ENCODE measurements around the gene RBPMS2.

DNA sequence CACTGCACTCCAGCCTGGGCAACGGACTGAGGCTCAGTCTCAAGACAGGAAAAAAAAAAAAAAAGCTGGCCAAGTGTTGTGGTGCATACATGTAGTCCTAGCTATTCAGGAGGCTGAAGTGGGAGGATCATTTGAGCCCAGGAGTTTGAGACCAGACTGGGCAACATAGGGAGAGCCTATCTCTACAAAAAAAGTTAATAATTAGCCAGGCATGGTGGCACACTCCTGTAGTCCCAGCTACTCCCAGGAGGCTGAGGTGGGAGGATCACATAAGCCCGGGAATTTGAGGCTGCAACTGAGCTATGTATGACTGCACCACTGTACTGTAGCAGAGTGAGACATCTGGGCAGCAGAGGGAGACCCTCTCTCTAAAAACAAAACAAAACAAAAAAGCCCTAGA is 58.9 kb downstream of the RBPMS2 start:
- TF ChIP-seq, protein P1, sequence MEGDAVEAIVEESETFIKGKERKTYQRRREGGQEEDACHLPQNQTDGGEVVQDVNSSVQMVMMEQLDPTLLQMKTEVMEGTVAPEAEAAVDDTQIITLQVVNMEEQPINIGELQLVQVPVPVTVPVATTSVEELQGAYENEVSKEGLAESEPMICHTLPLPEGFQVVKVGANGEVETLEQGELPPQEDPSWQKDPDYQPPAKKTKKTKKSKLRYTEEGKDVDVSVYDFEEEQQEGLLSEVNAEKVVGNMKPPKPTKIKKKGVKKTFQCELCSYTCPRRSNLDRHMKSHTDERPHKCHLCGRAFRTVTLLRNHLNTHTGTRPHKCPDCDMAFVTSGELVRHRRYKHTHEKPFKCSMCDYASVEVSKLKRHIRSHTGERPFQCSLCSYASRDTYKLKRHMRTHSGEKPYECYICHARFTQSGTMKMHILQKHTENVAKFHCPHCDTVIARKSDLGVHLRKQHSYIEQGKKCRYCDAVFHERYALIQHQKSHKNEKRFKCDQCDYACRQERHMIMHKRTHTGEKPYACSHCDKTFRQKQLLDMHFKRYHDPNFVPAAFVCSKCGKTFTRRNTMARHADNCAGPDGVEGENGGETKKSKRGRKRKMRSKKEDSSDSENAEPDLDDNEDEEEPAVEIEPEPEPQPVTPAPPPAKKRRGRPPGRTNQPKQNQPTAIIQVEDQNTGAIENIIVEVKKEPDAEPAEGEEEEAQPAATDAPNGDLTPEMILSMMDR (IDR thresholded peaks at IDR 0.05): no peak
- TF ChIP-seq POLR2A (IDR thresholded peaks at IDR 0.05; ENCODE audit: low read depth) (no peak), EP300 (IDR thresholded peaks at IDR 0.05) (no peak)

Measured in esophagus muscularis mucosa (tissue), 4 donors.